Kidney epithelial cell (primary cell): ENCODE measurements around the gene PRM2. TPM values are rescaled to one million over a fixed set of nuclear protein-coding genes. Genes with fewer than 3 reads are reported as not detected.

ENCODE experiments used
- DNase-seq: peaks from one replicate; pipeline ENCODE4 v3.0.0-alpha.2; 2010; ENCODE audit warnings: low read depth
- H3K27me3 ChIP-seq: 2 replicates; pipeline ENCODE4 v1.6.0; 2011; ENCODE audit warnings: low read length; ENCODE audit not compliant: control insufficient read depth, insufficient read depth
- H3K36me3 ChIP-seq: 2 replicates; pipeline ENCODE4 v1.5.1; 2011; ENCODE audit warnings: low read length; ENCODE audit not compliant: control insufficient read depth, insufficient read depth
- H3K4me3 ChIP-seq: 2 replicates; pipeline ENCODE4 v1.5.1; 2011; ENCODE audit warnings: low read depth, mild to moderate bottlenecking, control low read depth, low read length
- CTCF ChIP-seq: IDR thresholded peaks from 2 replicates; pipeline ENCODE4 v1.5.1; 2011; ENCODE audit warnings: mild to moderate bottlenecking, moderate library complexity, low read length, control low read depth, inconsistent platforms; ENCODE audit not compliant: insufficient read depth, poor library complexity, severe bottlenecking
- total RNA-seq: library from RNA; depleted of rRNA; stranded (reverse); fragments of >200 nt; gene quantifications from 2 replicates; pipeline ENCODE4 v1.2.3, GENCODE V29; 2015

PRM2 gene
- total RNA-seq, 1 donor from 2014 or later = not detected

- no peak for TF ChIP-seq CTCF
- DNase-seq = no peak
Observed at GRCh38 chr16:11308493-11309283, 32.4 kb upstream of the PRM2 start.

GRCh38 chr16:11307639-11308492 lies 31.6 kb upstream of the PRM2 start:
- no peak for TF ChIP-seq CTCF
- H3K36me3 ChIP-seq = no peaks in the 10 kb centered on the region
- no peaks in the 10 kb centered on the region for H3K27me3 ChIP-seq
- H3K4me3 ChIP-seq = no peak overlapping the region
- no peak for DNase-seq

More at GRCh38 chr16:11308493-11309283, 32.4 kb upstream of the PRM2 start:
- H3K36me3 ChIP-seq = no peaks in the 10 kb centered on the region
- H3K27me3 ChIP-seq = no peaks in the 10 kb centered on the region
- H3K4me3 ChIP-seq = no peak overlapping the region

DNA sequence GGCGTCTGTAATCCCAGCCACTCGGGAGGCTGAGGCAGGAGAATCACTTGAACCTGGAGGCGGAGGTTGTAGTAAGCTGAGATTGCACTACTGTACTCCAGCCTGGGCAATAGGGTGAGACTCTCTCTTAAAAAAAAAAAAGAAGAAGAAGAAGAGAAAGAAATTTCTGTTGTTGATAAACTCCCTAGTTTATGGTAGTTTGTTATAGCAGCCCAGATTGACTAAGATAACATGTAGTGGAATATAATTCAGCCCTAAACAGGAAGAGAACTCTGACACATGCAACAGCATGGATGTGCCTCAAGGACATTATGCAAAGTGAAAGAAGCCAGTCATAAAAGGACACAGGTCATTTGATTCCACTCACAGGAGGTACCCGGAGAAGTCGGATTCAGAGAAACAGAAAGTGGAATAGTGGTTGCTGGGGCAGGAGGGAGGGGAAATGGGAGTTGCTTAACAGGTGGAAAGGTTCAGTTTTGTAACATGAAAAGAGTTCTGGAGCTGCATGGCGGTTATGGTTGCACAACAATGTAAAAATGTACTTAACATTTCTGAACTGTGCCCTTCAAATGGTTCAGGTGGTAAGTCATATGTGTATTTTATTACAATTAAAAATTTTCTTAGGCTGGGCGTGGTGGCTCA lies 30.8 kb upstream of the PRM2 start:
- Histone ChIP-seq H3K36me3 (no peaks in the 10 kb centered on the region), H3K4me3 (no peak overlapping the region), H3K27me3 (no peaks in the 10 kb centered on the region)
- DNase-seq = no peak
- no peak for TF ChIP-seq CTCF

- no peak for TF ChIP-seq CTCF
- H3K36me3 ChIP-seq = no peaks in the 10 kb centered on the region
- no peak for DNase-seq
Observed at GRCh38 chr16:11306381-11306780, 30.1 kb upstream of the PRM2 start.

GRCh38 chr16:11303405-11304138 lies 27.3 kb upstream of the PRM2 start:
- no peak overlapping the region for H3K4me3 ChIP-seq
- TF ChIP-seq CTCF = no peak
- no peaks in the 10 kb centered on the region for H3K36me3 ChIP-seq
- no peak for DNase-seq
- no peaks in the 10 kb centered on the region for H3K27me3 ChIP-seq

More at GRCh38 chr16:11306381-11306780, 30.1 kb upstream of the PRM2 start:
- Histone ChIP-seq H3K27me3 (no peaks in the 10 kb centered on the region), H3K4me3 (no peak overlapping the region)
